Measurements from ENCODE around the gene HIPK2.

Gene HIPK2

GRCh38 chr7:139735466-139735865 is 42.3 kb downstream of the HIPK2 start:
- no peak for DNase-seq (ENCODE audit: low read depth)

GRCh38 chr7:139734395-139734794 is 43.4 kb downstream of the HIPK2 start:
- DNase-seq (ENCODE audit: low read depth): no peak

- DNase-seq (ENCODE audit: low read depth): no peak
Observed at GRCh38 chr7:139733751-139734150, 44.0 kb downstream of the HIPK2 start.

DNA sequence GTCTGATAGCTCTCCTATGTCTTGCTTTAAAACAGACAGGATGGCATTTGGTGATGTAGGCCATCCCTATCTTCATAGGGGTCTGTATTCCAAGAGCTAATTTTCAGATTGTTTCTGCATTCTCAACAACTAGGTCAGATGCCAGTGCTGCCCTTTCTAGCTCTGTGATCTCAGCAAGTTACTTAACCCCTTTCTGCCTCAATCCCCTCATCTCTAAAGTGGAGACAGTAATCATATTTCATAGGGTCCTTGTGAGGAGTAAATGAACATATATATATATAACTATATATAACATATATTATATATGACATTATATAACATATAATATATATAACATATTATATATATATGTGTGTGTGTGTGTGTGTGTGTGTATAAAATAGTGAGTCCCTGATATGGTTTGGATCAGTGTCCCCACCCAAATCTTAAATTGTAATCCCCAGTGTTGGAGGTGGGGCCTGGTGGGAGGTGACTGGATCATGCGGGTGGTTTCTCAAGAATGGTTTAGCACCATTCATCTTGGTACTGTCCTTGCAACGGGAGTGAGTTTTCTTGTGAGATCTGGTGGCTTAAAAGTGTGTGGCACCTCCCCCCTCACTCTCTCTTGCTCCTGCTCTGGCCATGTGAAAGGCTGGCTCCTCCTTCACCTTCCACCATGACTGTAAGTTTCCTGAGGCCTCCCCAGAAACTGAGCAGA is 45.2 kb downstream of the HIPK2 start:
- no peak for DNase-seq (ENCODE audit: low read depth)

DNA sequence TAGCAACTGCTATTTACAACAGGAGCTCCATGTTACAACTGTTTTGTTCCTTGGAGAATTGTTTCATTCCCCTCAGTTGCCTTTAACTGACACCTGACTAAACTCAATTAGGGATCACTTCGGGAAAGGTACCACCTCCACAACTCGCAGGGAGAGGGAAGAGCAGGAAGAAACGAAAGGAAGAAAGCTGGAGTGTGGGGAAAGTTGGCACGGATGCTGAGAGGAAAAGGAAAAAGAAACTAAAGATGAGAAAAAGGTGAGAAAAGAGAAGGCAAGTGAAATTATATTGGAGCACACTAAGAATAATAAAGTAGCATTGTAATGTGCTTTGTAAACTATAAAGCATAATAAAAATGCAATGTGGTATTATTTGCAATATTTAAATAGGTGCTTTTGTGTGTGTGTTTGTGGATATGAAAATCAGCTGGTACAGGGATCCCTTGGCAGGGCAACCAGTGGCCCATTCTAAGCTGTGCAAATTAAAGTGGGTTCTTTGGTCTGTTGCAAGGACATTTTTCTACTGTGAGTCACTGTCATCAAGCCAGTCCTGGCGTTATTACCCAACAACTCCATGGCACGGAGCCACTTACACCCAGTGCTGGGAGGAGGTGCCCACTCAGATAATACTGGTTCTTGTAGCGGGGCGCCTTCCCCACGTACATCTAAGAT is 45.9 kb downstream of the HIPK2 start:
- DNase-seq (ENCODE audit: low read depth): no peak

- no peak for DNase-seq (ENCODE audit: low read depth)
Observed at GRCh38 chr7:139730746-139731612, 46.8 kb downstream of the HIPK2 start.

DNA sequence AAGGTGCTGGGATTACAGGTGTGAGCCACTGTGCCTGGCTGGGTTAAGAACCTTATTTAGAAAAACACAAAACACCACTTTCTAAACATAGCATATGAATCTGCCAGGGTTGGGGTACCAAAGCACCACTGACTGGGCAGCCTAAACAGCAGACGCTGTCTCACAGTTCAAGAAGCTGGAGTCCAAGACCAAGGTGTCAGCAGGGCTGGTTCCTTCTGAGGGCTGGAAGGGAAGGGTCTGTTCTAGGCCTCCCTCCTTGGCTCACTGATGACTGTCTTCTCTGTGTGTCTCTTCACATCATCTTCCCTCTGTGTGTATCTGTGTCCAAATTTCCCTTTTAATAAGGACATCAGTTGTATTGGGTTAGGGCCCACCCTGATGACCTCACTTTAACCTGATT is 49.6 kb downstream of the HIPK2 start:
- DNase-seq (ENCODE audit: low read depth): no peak

- DNase-seq (ENCODE audit: low read depth): no peak
Observed at GRCh38 chr7:139727151-139727705, 50.6 kb downstream of the HIPK2 start.

DNA sequence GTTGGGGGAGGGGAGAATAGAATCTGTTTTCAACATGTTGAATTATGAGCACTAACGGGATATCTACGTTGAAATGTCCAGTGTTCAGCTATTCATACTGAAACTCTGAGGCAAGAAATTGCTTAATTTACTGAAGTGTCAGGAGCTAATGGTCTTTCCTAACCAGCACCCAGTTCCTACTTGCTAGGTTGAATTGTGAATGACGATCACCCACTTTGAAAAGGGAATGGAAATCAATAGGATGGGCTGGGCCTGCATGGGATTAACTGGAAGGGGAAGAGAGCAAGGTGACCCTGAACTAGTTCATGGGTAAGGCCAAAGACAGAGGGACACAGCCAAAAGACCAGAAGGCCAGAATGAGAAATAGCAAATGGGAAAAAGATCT is 51.3 kb downstream of the HIPK2 start:
- DNase-seq (ENCODE audit: low read depth): no peak

DNA sequence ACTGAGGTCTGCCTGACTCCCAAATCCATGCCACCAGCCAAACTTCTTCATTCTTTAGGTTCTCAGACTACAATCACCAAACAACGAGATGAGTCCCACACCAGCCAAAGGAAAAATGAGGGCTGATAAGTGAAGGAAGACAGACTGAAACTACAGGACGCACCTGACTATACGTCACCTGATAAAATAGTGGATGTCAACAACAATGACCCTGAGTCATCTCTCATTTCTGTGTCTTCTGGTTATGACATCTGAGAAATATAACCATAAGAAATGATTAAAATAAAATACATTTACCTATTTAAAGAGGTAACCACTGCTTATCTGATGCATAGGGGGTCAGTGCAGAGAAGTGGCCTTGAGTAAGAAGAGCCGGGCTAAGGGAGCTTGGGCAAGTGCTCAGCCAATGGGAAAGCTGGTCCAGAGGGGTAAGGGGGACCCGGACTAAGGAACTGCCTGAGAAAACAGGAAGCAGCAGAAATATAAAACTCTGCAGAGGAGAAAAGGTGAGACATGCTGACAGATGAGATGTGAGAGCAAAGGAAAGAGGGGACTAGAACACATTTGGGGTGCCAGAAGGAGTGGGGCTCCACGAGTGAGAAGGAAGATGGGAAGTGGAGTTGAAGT is 51.8 kb downstream of the HIPK2 start:
- DNase-seq (ENCODE audit: low read depth): no peak

DNA sequence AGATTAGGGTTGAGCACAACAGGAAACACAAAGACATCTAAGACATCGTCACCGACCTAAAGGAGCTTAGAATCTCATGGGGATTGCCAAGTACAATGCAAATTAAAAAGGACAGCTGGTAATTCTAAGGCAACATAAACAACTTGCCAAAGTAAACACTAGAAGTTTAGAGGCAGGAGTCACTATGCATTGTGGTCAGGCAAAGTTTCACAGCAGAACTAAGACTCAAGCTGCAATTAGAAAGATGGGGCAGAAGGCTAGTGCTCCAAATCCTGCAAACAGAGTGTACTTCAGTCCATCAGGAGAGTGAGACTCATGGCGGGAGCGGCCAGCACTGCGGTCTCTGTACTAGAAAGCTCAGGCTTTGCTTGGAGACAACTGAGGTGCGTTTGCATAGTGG is 52.7 kb downstream of the HIPK2 start:
- DNase-seq (ENCODE audit: low read depth): no peak

DNA sequence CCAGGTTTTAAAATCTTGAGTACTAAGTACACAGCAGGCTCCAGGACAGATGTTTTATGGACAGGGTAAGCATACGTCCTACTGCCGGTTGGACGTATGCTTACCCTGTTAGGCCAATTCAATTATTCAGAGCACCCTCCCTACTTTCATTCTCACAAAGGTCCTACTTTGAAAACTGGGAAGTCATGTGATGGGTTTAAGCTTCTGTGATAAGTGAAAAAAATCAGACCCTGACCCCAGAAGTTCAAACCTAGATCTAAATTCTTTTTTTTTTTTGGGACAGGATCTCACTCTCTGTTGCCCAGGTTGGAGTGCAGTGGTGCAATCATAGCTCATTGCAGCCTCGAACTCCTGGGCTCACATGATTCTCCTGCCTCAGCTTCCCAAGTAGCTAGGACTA is 55.2 kb downstream of the HIPK2 start:
- no peak for DNase-seq (ENCODE audit: low read depth)

DNA sequence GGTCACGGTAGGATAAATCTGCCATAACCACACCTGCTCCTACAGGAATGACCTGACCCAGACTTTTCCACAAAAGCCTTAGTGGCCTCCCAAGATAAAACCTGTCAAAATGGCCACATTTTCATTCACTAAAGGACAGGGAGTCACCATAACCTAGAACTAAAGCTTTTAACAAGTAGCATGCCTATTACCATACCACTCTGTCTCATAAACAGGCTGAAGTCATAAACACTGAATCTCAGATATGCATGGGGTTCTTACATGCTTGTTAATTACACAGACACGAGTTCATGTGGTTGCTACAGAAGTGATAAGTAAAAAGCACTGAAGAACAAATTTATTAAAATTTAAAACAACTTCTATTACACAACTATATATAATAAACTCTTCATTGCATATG is 56.0 kb downstream of the HIPK2 start:
- no peak for DNase-seq (ENCODE audit: low read depth)

DNA sequence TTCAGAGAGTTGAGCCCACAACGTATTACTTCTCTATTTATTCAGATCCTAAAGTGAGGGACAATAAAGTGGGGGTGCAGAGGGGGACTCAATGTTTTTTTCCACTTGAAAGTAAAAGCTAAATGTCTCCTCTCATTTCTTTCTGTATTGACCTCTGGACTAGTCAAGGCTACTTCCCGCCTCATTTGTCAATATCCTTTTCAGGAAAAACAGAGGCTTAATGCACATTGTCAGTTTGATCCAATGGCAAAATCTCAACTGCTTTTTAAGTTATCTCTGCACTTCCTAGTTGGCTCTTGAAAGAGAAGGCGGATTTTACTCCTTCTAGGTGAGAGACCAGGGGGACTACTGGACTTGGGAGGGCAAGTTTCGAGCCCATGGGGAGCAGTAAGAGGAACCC is 56.4 kb downstream of the HIPK2 start:
- no peak for DNase-seq (ENCODE audit: low read depth)

GRCh38 chr7:139720705-139721231 is 57.0 kb downstream of the HIPK2 start:
- DNase-seq (ENCODE audit: low read depth): no peak

DNA sequence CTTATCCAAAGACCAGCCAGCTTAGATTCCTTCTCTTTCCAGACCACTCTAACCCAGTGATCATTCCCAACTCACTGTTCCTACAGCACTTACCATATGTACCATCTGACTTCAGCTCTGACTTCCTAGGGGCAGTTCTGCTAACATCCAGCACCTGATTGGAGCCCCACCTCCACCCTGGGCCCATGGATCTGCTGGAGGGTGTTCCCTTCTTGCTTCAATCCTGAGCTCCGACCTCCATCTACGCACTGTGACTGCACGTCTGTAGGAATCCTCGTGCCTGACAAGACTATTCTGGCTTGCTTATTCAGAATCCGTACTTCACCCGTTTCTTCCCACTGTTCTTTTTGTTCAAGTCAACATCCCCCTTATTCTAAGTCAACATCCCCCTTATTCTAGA is 57.6 kb downstream of the HIPK2 start:
- DNase-seq (ENCODE audit: low read depth): no peak

- no peak for DNase-seq (ENCODE audit: low read depth)
Observed at GRCh38 chr7:139718859-139719258, 58.9 kb downstream of the HIPK2 start.

DNA sequence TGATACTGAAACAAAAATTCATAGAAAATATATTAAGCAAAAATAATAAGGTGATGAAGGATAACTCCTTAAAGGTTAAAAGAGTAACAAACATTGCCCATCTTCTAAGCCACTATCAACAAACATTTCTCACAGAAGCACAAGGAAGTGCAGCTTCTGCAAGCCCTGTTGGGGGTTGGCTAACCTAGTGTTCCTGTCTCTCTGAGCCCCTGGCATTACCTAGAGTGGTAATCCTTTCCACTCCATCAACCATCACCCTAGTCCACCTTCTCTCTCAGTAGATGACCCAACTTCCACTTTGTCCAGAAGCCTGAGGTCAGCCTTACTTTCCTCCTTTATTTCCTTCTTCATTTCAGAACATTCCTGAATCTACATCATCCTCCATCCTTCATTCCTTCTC is 59.7 kb downstream of the HIPK2 start:
- no peak for DNase-seq (ENCODE audit: low read depth)

DNA sequence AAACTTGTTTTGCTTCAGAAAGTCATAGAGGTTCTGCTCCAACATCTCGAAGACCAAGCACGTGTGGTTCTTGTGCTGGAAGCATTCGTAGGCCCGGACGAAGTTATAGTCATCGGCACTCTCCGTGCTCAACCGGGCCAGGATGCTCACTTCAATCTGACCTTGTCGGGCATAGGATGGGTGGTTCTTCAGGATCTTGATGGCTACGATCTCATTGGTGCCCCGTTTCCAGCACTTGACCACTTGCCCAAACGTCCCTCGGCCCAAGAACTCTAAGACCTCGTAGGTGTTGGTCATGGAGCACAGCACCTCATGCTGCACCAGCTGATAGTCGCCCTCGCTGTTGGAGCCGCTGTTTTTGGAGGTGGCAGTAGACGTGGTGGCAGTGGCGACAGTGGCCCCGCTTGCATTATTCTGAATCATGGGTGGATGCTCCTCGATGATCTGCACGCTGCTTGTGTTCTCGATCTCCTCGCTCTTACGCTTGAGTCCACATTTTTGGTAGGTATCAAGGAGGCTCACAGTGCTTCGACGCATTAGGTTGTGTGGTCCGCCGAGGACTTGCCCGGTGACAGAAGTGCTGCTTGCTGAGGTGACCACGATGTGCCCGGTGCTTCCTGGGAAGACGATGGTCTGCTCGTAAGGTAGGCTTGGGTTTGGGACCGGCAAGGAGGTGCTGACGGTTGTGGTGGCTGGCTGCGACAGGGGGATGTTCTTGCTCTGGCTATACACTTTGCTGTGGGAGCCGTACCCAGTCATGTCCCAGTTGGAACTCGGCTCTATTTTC is 61.4 kb downstream of the HIPK2 start:
- DNase-seq (ENCODE audit: low read depth): no peak

GRCh38 chr7:139715194-139715815 is 62.5 kb downstream of the HIPK2 start:
- no peak for DNase-seq (ENCODE audit: low read depth)

All from activated T-cell treated with anti-CD3 and anti-CD28 coated beads for 24 hours (primary cell).